GM23338 (cell line): ENCODE data around the gene LY6G6D. TPM values are rescaled to one million over a fixed set of nuclear protein-coding genes. Genes with fewer than 3 reads are reported as not detected.

ENCODE experiments used
- microRNA-seq: library from miRNA; unstranded; fragments of <30 nt; microRNA quantifications from one replicate; pipeline ENCODE4, GENCODE V29; 2017
- polyA plus RNA-seq: library from polyadenylated mRNA; unstranded; fragments of >200 nt; fragmentation: Nextera tagmentation; extraction: Ambion mirVana; gene quantifications from 2 replicates; pipeline ENCODE4 v1.2.1, GENCODE V29; 2016
- small RNA-seq: library from RNA; depleted of rRNA; stranded (forward); fragments of <200 nt; gene quantifications from one replicate; pipeline ENCODE3, GENCODE V24; 2014; ENCODE audit warnings: low replicate concordance
- total RNA-seq: library from RNA; depleted of rRNA; stranded (reverse); fragments of >200 nt; shearing (Covaris generic); gene quantifications from 2 replicates; pipeline ENCODE4 v1.2.3, GENCODE V29; 2014; rRNA removed

LY6G6D gene
- total and polyA plus RNA-seq, 2 experiments from 2014 or later: not detected

Small RNA genes within 50 kb of the gene (microRNA-seq; reads per million reads assigned to microRNA genes)
- not detected for gene MIR4646

Small RNA genes within 50 kb of the gene (small RNA-seq; reads per million reads assigned to genes)
- gene LY6G6D (not detected), gene MIR4646 (not detected), gene MSH5-SAPCD1 (not detected), gene RNU6-850P (not detected), gene SAPCD1 (not detected)

Other genes with a start within 250 kb of the LY6G6D start
Only the 30 nearest of the 41 such genes appear.
- not detected in 2 replicates for gene LTA, start 143.1 kb upstream of the LY6G6D start, total RNA-seq
- gene LTA, start 143.1 kb upstream of the LY6G6D start, polyA plus RNA-seq: not detected in 2 replicates
- not detected in 2 replicates for gene TNF, start 139.8 kb upstream of the LY6G6D start, total RNA-seq
- gene TNF, start 139.8 kb upstream of the LY6G6D start, polyA plus RNA-seq: 0.11 TPM in 1 of 2 replicates, not detected in the other
- not detected in 2 replicates for gene LTB, start 132.9 kb upstream of the LY6G6D start, total RNA-seq
- gene LTB, start 132.9 kb upstream of the LY6G6D start, polyA plus RNA-seq: 0.83 and 1.7 TPM in 2 replicates
- gene LST1, start 129.1 kb upstream of the LY6G6D start, total RNA-seq: not detected in 2 replicates
- gene LST1, start 129.1 kb upstream of the LY6G6D start, polyA plus RNA-seq: 0.37 TPM in 1 of 2 replicates, not detected in the other
- gene NCR3, start 122.3 kb upstream of the LY6G6D start, total RNA-seq: not detected in 2 replicates
- gene NCR3, start 122.3 kb upstream of the LY6G6D start, polyA plus RNA-seq: not detected in 2 replicates
- 6.2 and 13.3 TPM in 2 replicates for gene AIF1, start 100.1 kb upstream of the LY6G6D start, total RNA-seq
- 33.7 and 36.2 TPM in 2 replicates for gene AIF1, start 100.1 kb upstream of the LY6G6D start, polyA plus RNA-seq
- gene PRRC2A, start 94.6 kb upstream of the LY6G6D start, total RNA-seq: 223 and 273 TPM in 2 replicates
- gene PRRC2A, start 94.6 kb upstream of the LY6G6D start, polyA plus RNA-seq: 213 and 238 TPM in 2 replicates
- gene BAG6, start 62.7 kb upstream of the LY6G6D start, total RNA-seq: 289 and 292 TPM in 2 replicates
- gene BAG6, start 62.7 kb upstream of the LY6G6D start, polyA plus RNA-seq: 169 and 183 TPM in 2 replicates
- gene APOM, start 59.5 kb upstream of the LY6G6D start, total RNA-seq: 1.2 and 4.2 TPM in 2 replicates
- gene APOM, start 59.5 kb upstream of the LY6G6D start, polyA plus RNA-seq: 10.0 and 10.7 TPM in 2 replicates
- gene C6orf47, start 54.6 kb upstream of the LY6G6D start, total RNA-seq: 12.8 and 15.0 TPM in 2 replicates
- gene C6orf47, start 54.6 kb upstream of the LY6G6D start, polyA plus RNA-seq: 9.4 TPM in 2 replicates
- 24.6 and 27.1 TPM in 2 replicates for gene GPANK1, start 50.4 kb upstream of the LY6G6D start, total RNA-seq
- 49.2 and 54.0 TPM in 2 replicates for gene GPANK1, start 50.4 kb upstream of the LY6G6D start, polyA plus RNA-seq
- 210 and 260 TPM in 2 replicates for gene CSNK2B, start 49.3 kb upstream of the LY6G6D start, total RNA-seq
- gene CSNK2B, start 49.3 kb upstream of the LY6G6D start, polyA plus RNA-seq: 271 and 282 TPM in 2 replicates
- gene LY6G5B, start 45.4 kb upstream of the LY6G6D start, total RNA-seq: 3.8 and 7.9 TPM in 2 replicates
- gene LY6G5B, start 45.4 kb upstream of the LY6G6D start, polyA plus RNA-seq: 8.4 and 8.5 TPM in 2 replicates
- gene LY6G5C, start 34.3 kb upstream of the LY6G6D start, total RNA-seq: 1.1 TPM in 1 of 2 replicates, not detected in the other
- gene LY6G5C, start 34.3 kb upstream of the LY6G6D start, polyA plus RNA-seq: 2.1 TPM in 2 replicates
- gene ABHD16A, start 12.0 kb upstream of the LY6G6D start, total RNA-seq: 29.7 and 37.0 TPM in 2 replicates
- gene ABHD16A, start 12.0 kb upstream of the LY6G6D start, polyA plus RNA-seq: 25.9 and 26.9 TPM in 2 replicates
- gene LY6G6F, start 8.5 kb upstream of the LY6G6D start, total RNA-seq: not detected in 2 replicates
- not detected in 2 replicates for gene LY6G6F, start 8.5 kb upstream of the LY6G6D start, polyA plus RNA-seq
- not detected in 2 replicates for gene LY6G6C, start 6.4 kb downstream of the LY6G6D start, total RNA-seq
- 0.23 TPM in 1 of 2 replicates, not detected in the other for gene LY6G6C, start 6.4 kb downstream of the LY6G6D start, polyA plus RNA-seq
- not detected in 2 replicates for gene MPIG6B, start 8.0 kb downstream of the LY6G6D start, total RNA-seq
- 0.12 and 0.13 TPM in 2 replicates for gene MPIG6B, start 8.0 kb downstream of the LY6G6D start, polyA plus RNA-seq
- gene DDAH2, start 14.0 kb downstream of the LY6G6D start, total RNA-seq: 58.7 and 62.2 TPM in 2 replicates
- 65.0 and 65.1 TPM in 2 replicates for gene DDAH2, start 14.0 kb downstream of the LY6G6D start, polyA plus RNA-seq
- 226 and 269 TPM in 2 replicates for gene CLIC1, start 21.2 kb downstream of the LY6G6D start, total RNA-seq
- gene CLIC1, start 21.2 kb downstream of the LY6G6D start, polyA plus RNA-seq: 269 and 296 TPM in 2 replicates
- 23.9 and 27.2 TPM in 2 replicates for gene MSH5, start 24.7 kb downstream of the LY6G6D start, total RNA-seq
- gene MSH5, start 24.7 kb downstream of the LY6G6D start, polyA plus RNA-seq: 12.1 and 12.8 TPM in 2 replicates
- gene SAPCD1, start 47.3 kb downstream of the LY6G6D start, total RNA-seq: 3.9 TPM in 1 of 2 replicates, not detected in the other
- gene SAPCD1, start 47.3 kb downstream of the LY6G6D start, polyA plus RNA-seq: 4.5 and 5.0 TPM in 2 replicates
- gene VWA7, start 62.0 kb downstream of the LY6G6D start, total RNA-seq: 0.07 and 0.12 TPM in 2 replicates
- 0.36 and 0.75 TPM in 2 replicates for gene VWA7, start 62.0 kb downstream of the LY6G6D start, polyA plus RNA-seq
- gene VARS1, start 80.4 kb downstream of the LY6G6D start, total RNA-seq: 137 and 153 TPM in 2 replicates
- 66.0 and 71.2 TPM in 2 replicates for gene VARS1, start 80.4 kb downstream of the LY6G6D start, polyA plus RNA-seq
- gene LSM2, start 91.6 kb downstream of the LY6G6D start, total RNA-seq: 93.5 and 106 TPM in 2 replicates
- 140 and 143 TPM in 2 replicates for gene LSM2, start 91.6 kb downstream of the LY6G6D start, polyA plus RNA-seq
- 0.50 and 0.83 TPM in 2 replicates for gene HSPA1L, start 99.9 kb downstream of the LY6G6D start, total RNA-seq
- 0.44 and 0.49 TPM in 2 replicates for gene HSPA1L, start 99.9 kb downstream of the LY6G6D start, polyA plus RNA-seq
- gene HSPA1A, start 100.2 kb downstream of the LY6G6D start, total RNA-seq: 57.1 and 58.3 TPM in 2 replicates
- gene HSPA1A, start 100.2 kb downstream of the LY6G6D start, polyA plus RNA-seq: 36.1 and 39.1 TPM in 2 replicates
- 102 and 113 TPM in 2 replicates for gene HSPA1B, start 112.4 kb downstream of the LY6G6D start, total RNA-seq
- 25.9 and 31.7 TPM in 2 replicates for gene HSPA1B, start 112.4 kb downstream of the LY6G6D start, polyA plus RNA-seq
- gene NEU1, start 147.5 kb downstream of the LY6G6D start, total RNA-seq: 41.1 and 47.4 TPM in 2 replicates
- gene NEU1, start 147.5 kb downstream of the LY6G6D start, polyA plus RNA-seq: 31.4 and 32.3 TPM in 2 replicates
- 3.7 and 4.6 TPM in 2 replicates for gene SLC44A4, start 163.6 kb downstream of the LY6G6D start, total RNA-seq
- 1.1 and 1.2 TPM in 2 replicates for gene SLC44A4, start 163.6 kb downstream of the LY6G6D start, polyA plus RNA-seq